GM21786 (cell line): ENCODE data around the gene TVP23C.

Source experiments
- ATAC-seq: cut with Tn5 transposase; IDR thresholded peaks from one replicate; pipeline ENCODE4 v1.9.1; 2021; ENCODE audit not compliant: unreplicated experiment

Gene TVP23C

GRCh38 chr17:15496735-15497670 is 66.3 kb downstream of the TVP23C start:
- no peak for ATAC-seq

GRCh38 chr17:15494821-15495220 is 68.5 kb downstream of the TVP23C start:
- no peak for ATAC-seq

- ATAC-seq: no peak
Observed at GRCh38 chr17:15493693-15494035, 69.6 kb downstream of the TVP23C start.

GRCh38 chr17:15492791-15493692 is 70.2 kb downstream of the TVP23C start:
- ATAC-seq: no peak

GRCh38 chr17:15492186-15492585 is 71.1 kb downstream of the TVP23C start:
- ATAC-seq: no peak

- no peak for ATAC-seq
Observed at GRCh38 chr17:15490634-15491261, 72.5 kb downstream of the TVP23C start.

GRCh38 chr17:15488557-15488956 is 74.7 kb downstream of the TVP23C start:
- no peak for ATAC-seq

- no peak for ATAC-seq
Observed at GRCh38 chr17:15485045-15485444, 78.2 kb downstream of the TVP23C start.

GRCh38 chr17:15483431-15483830 is 79.9 kb downstream of the TVP23C start:
- ATAC-seq: no peak

- ATAC-seq: no peak
Observed at GRCh38 chr17:15482476-15482875, 80.8 kb downstream of the TVP23C start.

GRCh38 chr17:15481481-15481880 is 81.8 kb downstream of the TVP23C start:
- no peak for ATAC-seq

GRCh38 chr17:15480204-15480603 is 83.1 kb downstream of the TVP23C start:
- no peak for ATAC-seq

- no peak for ATAC-seq
Observed at GRCh38 chr17:15479703-15480102, 83.6 kb downstream of the TVP23C start.

GRCh38 chr17:15478845-15479244 is 84.4 kb downstream of the TVP23C start:
- ATAC-seq: no peak

- no peak for ATAC-seq
Observed at GRCh38 chr17:15475631-15476354, 87.5 kb downstream of the TVP23C start.

GRCh38 chr17:15472891-15473290 is 90.4 kb downstream of the TVP23C start:
- no peak for ATAC-seq

GRCh38 chr17:15470536-15470935 is 92.7 kb downstream of the TVP23C start:
- no peak for ATAC-seq

GRCh38 chr17:15469260-15469659 is 94.0 kb downstream of the TVP23C start:
- ATAC-seq: no peak

GRCh38 chr17:15468126-15468525 is 95.2 kb downstream of the TVP23C start:
- no peak for ATAC-seq

GRCh38 chr17:15467592-15467991 is 95.7 kb downstream of the TVP23C start, which contains the start of gene CDRT4:
Gene CDRT4 (minus strand): TSS chr17:15467621. CDS start chr17:15440238, 27,383 bp downstream.
- ATAC-seq: no peak

- ATAC-seq: no peak
Observed at GRCh38 chr17:15466131-15466530, 97.2 kb downstream of the TVP23C start.
